ENCODE data around the gene DNAAF9.

The DNAAF9 gene

GRCh38 chr20:3380228-3381070, 27.0 kb downstream of the DNAAF9 start:
- DNase-seq (ENCODE audit: insufficient read length, low spot score) (no peak), FAIRE-seq (no peak)
- TF ChIP-seq POLR2AphosphoS5 (IDR thresholded peaks at IDR 0.05; ENCODE audit: low read depth, low read length) (no peak), POU2F2 (IDR thresholded peaks at IDR 0.05; ENCODE audit: low read depth, low read length) (no peak)

GRCh38 chr20:3378138-3378537, 29.3 kb downstream of the DNAAF9 start:
- FAIRE-seq, result no peak
- TF ChIP-seq POLR2AphosphoS5 (IDR thresholded peaks at IDR 0.05; ENCODE audit: low read depth, low read length) (no peak), TAF1 (IDR thresholded peaks at IDR 0.05; ENCODE audit: low read depth, low read length) (no peak), POLR2A (IDR thresholded peaks at IDR 0.05; ENCODE audit: low read depth, low read length) (no peak), POU2F2 (IDR thresholded peaks at IDR 0.05; ENCODE audit: low read depth, low read length) (no peak), PAX5 (IDR thresholded peaks at IDR 0.05; ENCODE audit: insufficient read depth, low read length, severe bottlenecking) (no peak), SPI1 (IDR thresholded peaks at IDR 0.05; ENCODE audit: low read depth, low read length) (no peak)
- no peak for DNase-seq (ENCODE audit: insufficient read length, low spot score)

- no peak for DNase-seq (ENCODE audit: insufficient read length, low spot score)
- FAIRE-seq, result no peak
- TF ChIP-seq PAX5 (IDR thresholded peaks at IDR 0.05; ENCODE audit: insufficient read depth, low read length, severe bottlenecking), result no peak
- TF ChIP-seq POLR2A (IDR thresholded peaks at IDR 0.05; ENCODE audit: low read depth, low read length), result no peak
- TF ChIP-seq TAF1 (IDR thresholded peaks at IDR 0.05; ENCODE audit: low read depth, low read length), result no peak
- no peak for TF ChIP-seq POLR2AphosphoS5 (IDR thresholded peaks at IDR 0.05; ENCODE audit: low read depth, low read length)
- no peak for TF ChIP-seq SPI1 (IDR thresholded peaks at IDR 0.05; ENCODE audit: low read depth, low read length)
- no peak for TF ChIP-seq POU2F2 (IDR thresholded peaks at IDR 0.05; ENCODE audit: low read depth, low read length)
Observed at GRCh38 chr20:3377644-3378043, 29.8 kb downstream of the DNAAF9 start.

- FAIRE-seq (no peak), DNase-seq (ENCODE audit: insufficient read length, low spot score) (no peak)
- TF ChIP-seq POLR2A (IDR thresholded peaks at IDR 0.05; ENCODE audit: low read depth, low read length), result no peak
- no peak for TF ChIP-seq PAX5 (IDR thresholded peaks at IDR 0.05; ENCODE audit: insufficient read depth, low read length, severe bottlenecking)
- no peak for TF ChIP-seq SPI1 (IDR thresholded peaks at IDR 0.05; ENCODE audit: low read depth, low read length)
- TF ChIP-seq POLR2AphosphoS5 (IDR thresholded peaks at IDR 0.05; ENCODE audit: low read depth, low read length), result no peak
- TF ChIP-seq TAF1 (IDR thresholded peaks at IDR 0.05; ENCODE audit: low read depth, low read length), result no peak
- TF ChIP-seq POU2F2 (IDR thresholded peaks at IDR 0.05; ENCODE audit: low read depth, low read length), result no peak
Observed at GRCh38 chr20:3374296-3374695, 33.2 kb downstream of the DNAAF9 start.

GRCh38 chr20:3371754-3372153, 35.7 kb downstream of the DNAAF9 start:
- FAIRE-seq (no peak), DNase-seq (ENCODE audit: insufficient read length, low spot score) (no peak)
- no peak for TF ChIP-seq POLR2A (IDR thresholded peaks at IDR 0.05; ENCODE audit: low read depth, low read length)
- TF ChIP-seq TAF1 (IDR thresholded peaks at IDR 0.05; ENCODE audit: low read depth, low read length), result no peak
- no peak for TF ChIP-seq SPI1 (IDR thresholded peaks at IDR 0.05; ENCODE audit: low read depth, low read length)
- no peak for TF ChIP-seq POU2F2 (IDR thresholded peaks at IDR 0.05; ENCODE audit: low read depth, low read length)
- no peak for TF ChIP-seq POLR2AphosphoS5 (IDR thresholded peaks at IDR 0.05; ENCODE audit: low read depth, low read length)
- TF ChIP-seq PAX5 (IDR thresholded peaks at IDR 0.05; ENCODE audit: insufficient read depth, low read length, severe bottlenecking), result no peak

- no peak for DNase-seq (ENCODE audit: insufficient read length, low spot score)
- FAIRE-seq, result no peak
- no peak for TF ChIP-seq POLR2AphosphoS5 (IDR thresholded peaks at IDR 0.05; ENCODE audit: low read depth, low read length)
- no peak for TF ChIP-seq SPI1 (IDR thresholded peaks at IDR 0.05; ENCODE audit: low read depth, low read length)
- TF ChIP-seq TAF1 (IDR thresholded peaks at IDR 0.05; ENCODE audit: low read depth, low read length), result no peak
- no peak for TF ChIP-seq POLR2A (IDR thresholded peaks at IDR 0.05; ENCODE audit: low read depth, low read length)
- TF ChIP-seq POU2F2 (IDR thresholded peaks at IDR 0.05; ENCODE audit: low read depth, low read length), result no peak
- no peak for TF ChIP-seq PAX5 (IDR thresholded peaks at IDR 0.05; ENCODE audit: insufficient read depth, low read length, severe bottlenecking)
Observed at GRCh38 chr20:3367089-3367488, 40.4 kb downstream of the DNAAF9 start.

GRCh38 chr20:3364323-3365013, 43.0 kb downstream of the DNAAF9 start:
- TF ChIP-seq POU2F2 (IDR thresholded peaks at IDR 0.05; ENCODE audit: low read depth, low read length) (no peak), SPI1 (IDR thresholded peaks at IDR 0.05; ENCODE audit: low read depth, low read length) (no peak), PAX5 (IDR thresholded peaks at IDR 0.05; ENCODE audit: insufficient read depth, low read length, severe bottlenecking) (no peak), POLR2AphosphoS5 (IDR thresholded peaks at IDR 0.05; ENCODE audit: low read depth, low read length) (no peak)
- DNase-seq (ENCODE audit: insufficient read length, low spot score) (no peak), FAIRE-seq (no peak)

- no peak for FAIRE-seq
- no peak for DNase-seq (ENCODE audit: insufficient read length, low spot score)
- no peak for TF ChIP-seq PAX5 (IDR thresholded peaks at IDR 0.05; ENCODE audit: insufficient read depth, low read length, severe bottlenecking)
- no peak for TF ChIP-seq POLR2A (IDR thresholded peaks at IDR 0.05; ENCODE audit: low read depth, low read length)
- no peak for TF ChIP-seq POLR2AphosphoS5 (IDR thresholded peaks at IDR 0.05; ENCODE audit: low read depth, low read length)
- TF ChIP-seq SPI1 (IDR thresholded peaks at IDR 0.05; ENCODE audit: low read depth, low read length), result no peak
- no peak for TF ChIP-seq POU2F2 (IDR thresholded peaks at IDR 0.05; ENCODE audit: low read depth, low read length)
Observed at GRCh38 chr20:3360752-3361151, 46.7 kb downstream of the DNAAF9 start.

- FAIRE-seq (no peak), DNase-seq (ENCODE audit: insufficient read length, low spot score) (no peak)
- TF ChIP-seq POLR2A (IDR thresholded peaks at IDR 0.05; ENCODE audit: low read depth, low read length) (no peak), PAX5 (IDR thresholded peaks at IDR 0.05; ENCODE audit: insufficient read depth, low read length, severe bottlenecking) (no peak), POU2F2 (IDR thresholded peaks at IDR 0.05; ENCODE audit: low read depth, low read length) (no peak), TAF1 (IDR thresholded peaks at IDR 0.05; ENCODE audit: low read depth, low read length) (no peak), POLR2AphosphoS5 (IDR thresholded peaks at IDR 0.05; ENCODE audit: low read depth, low read length) (no peak), SPI1 (IDR thresholded peaks at IDR 0.05; ENCODE audit: low read depth, low read length) (no peak)
Observed at GRCh38 chr20:3358676-3359340, 48.7 kb downstream of the DNAAF9 start.

Data from GM12891 (cell line).